Activated CD4-positive, alpha-beta T cell treated with anti-CD3 and anti-CD28 coated beads, Interleukin-2, amount 10 ng/mL, durations not matched to agents 24 days and 14 days (primary cell): ENCODE measurements around the gene CDKAL1. TPM values are rescaled to one million over a fixed set of nuclear protein-coding genes. Genes with fewer than 3 reads are reported as not detected.

ENCODE experiments used
- DNase-seq: peaks from one replicate; pipeline ENCODE4 v3.0.0; 2022
- H3K27ac Mint-ChIP-seq: one replicate; pipeline ENCODE4 v1.8.0; 2022; ENCODE audit warnings: mild to moderate bottlenecking, mixed read lengths
- H3K27me3 Mint-ChIP-seq: one replicate; pipeline ENCODE4 v1.8.0; 2022; ENCODE audit warnings: mixed read lengths
- H3K36me3 Mint-ChIP-seq: one replicate; pipeline ENCODE4 v1.8.0; 2022; ENCODE audit warnings: low read depth, mild to moderate bottlenecking, mixed read lengths
- H3K4me1 Mint-ChIP-seq: one replicate; pipeline ENCODE4 v1.8.0; 2021; ENCODE audit warnings: mixed read lengths
- H3K4me3 Mint-ChIP-seq: one replicate; pipeline ENCODE4 v1.8.0; 2022; ENCODE audit warnings: mild to moderate bottlenecking, moderate library complexity, mixed read lengths
- H3K9me3 Mint-ChIP-seq: one replicate; pipeline ENCODE4 v1.8.0; 2021; ENCODE audit warnings: mixed read lengths
- intact Hi-C: fragments of 100-400 bp; cut with micrococcal nuclease; formaldehyde crosslinking; loops from one replicate; pipeline ENCODE4 v1.15.1; 2023
- total RNA-seq: library from RNA; stranded (reverse); gene quantifications from 2 replicates; pipeline ENCODE4 v1.2.3, GENCODE V29; 2022

CDKAL1 gene
- total RNA-seq, 1 donor from 2014 or later: 29.1 TPM

- Mint-ChIP-seq H3K27me3 (no peaks in the 10 kb centered on the region), H3K36me3 (peaks cover 3% of the 10 kb centered on the region), H3K27ac (no peak overlapping the region), H3K9me3 (no peaks in the 10 kb centered on the region), H3K4me3 (no peak overlapping the region), H3K4me1 (no peaks in the 10 kb centered on the region)
- intact Hi-C loops: no loop called here
- no peak for DNase-seq
These were observed 229.0 kb downstream of the CDKAL1 start for GRCh38 chr6:20763296-20763695.

- Mint-ChIP-seq H3K27me3 (no peaks in the 10 kb centered on the region), H3K9me3 (no peaks in the 10 kb centered on the region), H3K27ac (no peak overlapping the region), H3K36me3 (peaks cover 4% of the 10 kb centered on the region), H3K4me1 (no peaks in the 10 kb centered on the region), H3K4me3 (no peak overlapping the region)
- DNase-seq: no peak
- intact Hi-C loops: no loop called here
These were observed 235.4 kb downstream of the CDKAL1 start for GRCh38 chr6:20769631-20770030.

DNA sequence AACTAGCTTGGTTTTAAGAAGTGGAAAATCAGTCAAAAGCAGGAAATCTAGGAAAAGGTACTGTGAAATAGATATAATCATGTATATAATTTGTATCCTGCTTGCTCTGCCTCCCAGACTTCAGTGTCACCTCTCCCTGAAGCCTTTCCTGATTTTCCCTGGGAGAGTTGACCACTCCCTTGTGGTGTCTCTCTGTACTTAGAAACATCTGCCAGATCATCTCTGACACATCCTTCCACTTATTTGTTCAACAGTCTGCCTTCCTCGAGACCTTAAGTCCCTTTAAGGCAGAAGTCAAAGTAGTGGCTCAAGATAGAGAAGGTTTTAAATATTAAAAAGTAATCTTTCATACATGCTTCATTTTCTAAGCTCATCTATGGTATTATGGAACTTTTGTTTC, 236.5 kb downstream of the CDKAL1 start:
- Mint-ChIP-seq H3K27ac (no peak overlapping the region), H3K4me1 (no peaks in the 10 kb centered on the region), H3K27me3 (no peaks in the 10 kb centered on the region), H3K36me3 (peaks cover 4% of the 10 kb centered on the region), H3K4me3 (no peak overlapping the region), H3K9me3 (no peaks in the 10 kb centered on the region)
- intact Hi-C loops: no loop called here
- no peak for DNase-seq

GRCh38 chr6:20771409-20771808, 237.2 kb downstream of the CDKAL1 start:
- Mint-ChIP-seq H3K4me3 (no peak overlapping the region), H3K9me3 (no peaks in the 10 kb centered on the region), H3K4me1 (no peaks in the 10 kb centered on the region), H3K27me3 (no peaks in the 10 kb centered on the region), H3K27ac (no peak overlapping the region), H3K36me3 (peaks cover 4% of the 10 kb centered on the region)
- no peak for DNase-seq
- intact Hi-C loops: no loop called here

DNA sequence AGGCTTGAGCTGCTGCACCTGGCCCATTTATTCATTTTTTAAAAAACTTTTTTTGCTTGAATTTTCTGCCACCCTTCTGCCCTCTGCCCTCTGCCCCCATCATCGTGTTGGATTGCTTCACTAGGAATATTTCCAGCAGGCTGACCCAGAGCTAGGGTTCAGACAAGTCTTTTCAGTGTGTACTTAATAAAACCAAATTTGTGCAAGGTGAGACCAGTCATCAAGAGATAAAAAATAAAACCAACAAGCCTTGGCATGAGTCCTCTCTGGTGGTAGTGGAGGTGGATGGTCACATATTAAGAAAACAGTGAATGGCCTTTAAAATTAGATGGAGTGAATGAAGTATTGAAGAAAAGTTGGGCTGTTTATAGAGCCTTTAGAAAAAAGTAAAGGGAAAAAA, 239.6 kb downstream of the CDKAL1 start:
- Mint-ChIP-seq H3K9me3 (no peaks in the 10 kb centered on the region), H3K27ac (no peak overlapping the region), H3K4me1 (no peaks in the 10 kb centered on the region), H3K36me3 (peaks cover 4% of the 10 kb centered on the region), H3K4me3 (no peak overlapping the region), H3K27me3 (no peaks in the 10 kb centered on the region)
- DNase-seq: no peak
- intact Hi-C loops: no loop called here

GRCh38 chr6:20775981-20776380, 241.7 kb downstream of the CDKAL1 start:
- H3K27me3 Mint-ChIP-seq: no peaks in the 10 kb centered on the region
- H3K27ac Mint-ChIP-seq: no peak overlapping the region
- no peak for DNase-seq
- H3K4me1 Mint-ChIP-seq: no peaks in the 10 kb centered on the region
- H3K4me3 Mint-ChIP-seq: no peak overlapping the region
- intact Hi-C loops: no loop called here
- H3K36me3 Mint-ChIP-seq: peaks cover 7% of the 10 kb centered on the region
- H3K9me3 Mint-ChIP-seq: no peaks in the 10 kb centered on the region

- intact Hi-C loops: no loop called here
- no peak for DNase-seq
- peaks cover 11% of the 10 kb centered on the region for H3K36me3 Mint-ChIP-seq
- no peaks in the 10 kb centered on the region for H3K27me3 Mint-ChIP-seq
- H3K27ac Mint-ChIP-seq: no peak overlapping the region
- H3K9me3 Mint-ChIP-seq: no peaks in the 10 kb centered on the region
- no peak overlapping the region for H3K4me3 Mint-ChIP-seq
- no peaks in the 10 kb centered on the region for H3K4me1 Mint-ChIP-seq
These were observed 243.5 kb downstream of the CDKAL1 start for GRCh38 chr6:20777801-20778200.

GRCh38 chr6:20778459-20778858, 244.2 kb downstream of the CDKAL1 start:
- Mint-ChIP-seq H3K36me3 (peaks cover 14% of the 10 kb centered on the region), H3K4me1 (no peaks in the 10 kb centered on the region), H3K9me3 (no peaks in the 10 kb centered on the region), H3K4me3 (no peak overlapping the region), H3K27me3 (no peaks in the 10 kb centered on the region), H3K27ac (no peak overlapping the region)
- DNase-seq: no peak
- intact Hi-C loops: no loop called here

- Mint-ChIP-seq H3K27me3 (no peaks in the 10 kb centered on the region), H3K4me3 (no peak overlapping the region), H3K36me3 (peaks cover 14% of the 10 kb centered on the region), H3K4me1 (no peaks in the 10 kb centered on the region), H3K9me3 (no peaks in the 10 kb centered on the region), H3K27ac (no peak overlapping the region)
- intact Hi-C loops: no loop called here
- DNase-seq: no peak
These were observed 244.7 kb downstream of the CDKAL1 start for GRCh38 chr6:20778912-20779311.

DNA sequence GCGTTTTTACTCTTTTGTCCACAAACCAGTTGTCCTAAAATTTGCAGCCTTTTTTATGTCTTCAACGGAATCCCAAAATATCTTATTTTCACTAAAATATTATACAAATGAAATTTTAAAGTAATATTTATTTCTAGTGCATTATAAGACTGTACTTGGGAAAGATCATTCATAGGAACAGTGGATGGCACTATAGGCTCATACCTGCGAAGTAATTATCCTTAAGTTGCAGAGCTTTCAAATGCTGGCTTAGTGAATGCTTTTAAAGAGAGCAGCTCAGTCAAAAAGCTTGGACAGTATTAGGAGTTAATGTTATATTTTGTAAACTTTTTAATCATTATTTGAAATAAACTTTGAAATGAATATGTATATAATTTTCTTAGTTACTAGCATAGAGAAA, 254.9 kb downstream of the CDKAL1 start:
- H3K36me3 Mint-ChIP-seq: peaks cover 2% of the 10 kb centered on the region
- H3K4me1 Mint-ChIP-seq: no peaks in the 10 kb centered on the region
- no peak for DNase-seq
- intact Hi-C loops: no loop called here
- no peak overlapping the region for H3K27ac Mint-ChIP-seq
- no peak overlapping the region for H3K4me3 Mint-ChIP-seq
- H3K27me3 Mint-ChIP-seq: no peaks in the 10 kb centered on the region
- no peaks in the 10 kb centered on the region for H3K9me3 Mint-ChIP-seq

GRCh38 chr6:20790032-20790791, 256.0 kb downstream of the CDKAL1 start:
- H3K27me3 Mint-ChIP-seq: no peaks in the 10 kb centered on the region
- no peaks in the 10 kb centered on the region for H3K9me3 Mint-ChIP-seq
- no peaks in the 10 kb centered on the region for H3K4me1 Mint-ChIP-seq
- no peak overlapping the region for H3K27ac Mint-ChIP-seq
- peaks cover 2% of the 10 kb centered on the region for H3K36me3 Mint-ChIP-seq
- intact Hi-C loops: no loop called here
- no peak for DNase-seq
- H3K4me3 Mint-ChIP-seq: no peak overlapping the region

DNA sequence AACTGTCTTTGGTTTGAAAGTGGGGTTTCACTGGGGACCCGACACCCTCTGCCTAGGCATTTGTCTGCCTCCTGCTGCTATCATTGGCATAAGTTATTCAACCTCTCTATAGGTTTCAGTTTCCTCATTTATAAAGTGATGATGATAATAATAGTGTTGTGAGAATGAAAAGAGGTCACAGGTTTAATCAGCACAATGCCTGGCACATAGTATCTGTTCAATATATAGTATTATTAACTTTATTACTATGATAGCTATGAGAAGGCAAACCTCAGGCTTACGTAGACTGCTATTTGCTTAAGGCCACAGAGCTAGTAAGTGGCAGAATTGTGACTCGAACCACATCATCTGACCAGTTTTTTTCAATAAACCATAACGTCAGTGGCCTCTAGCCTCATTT, 256.8 kb downstream of the CDKAL1 start:
- Mint-ChIP-seq H3K36me3 (peaks cover 2% of the 10 kb centered on the region), H3K4me1 (no peaks in the 10 kb centered on the region), H3K27me3 (no peaks in the 10 kb centered on the region), H3K4me3 (no peak overlapping the region), H3K9me3 (no peaks in the 10 kb centered on the region), H3K27ac (no peak overlapping the region)
- intact Hi-C loops: no loop called here
- no peak for DNase-seq

GRCh38 chr6:20791944-20792343, 257.7 kb downstream of the CDKAL1 start:
- Mint-ChIP-seq H3K4me1 (no peaks in the 10 kb centered on the region), H3K4me3 (no peak overlapping the region), H3K27ac (no peak overlapping the region), H3K9me3 (peaks cover under 1% of the 10 kb centered on the region), H3K27me3 (no peaks in the 10 kb centered on the region), H3K36me3 (peaks cover 3% of the 10 kb centered on the region)
- no peak for DNase-seq
- intact Hi-C loops: no loop called here

- peaks cover 7% of the 10 kb centered on the region for H3K9me3 Mint-ChIP-seq
- H3K4me3 Mint-ChIP-seq: no peak overlapping the region
- peaks cover 10% of the 10 kb centered on the region for H3K36me3 Mint-ChIP-seq
- no peak overlapping the region for H3K27ac Mint-ChIP-seq
- intact Hi-C loops: no loop called here
- no peaks in the 10 kb centered on the region for H3K4me1 Mint-ChIP-seq
- H3K27me3 Mint-ChIP-seq: no peaks in the 10 kb centered on the region
- no peak for DNase-seq
These were observed 258.9 kb downstream of the CDKAL1 start for GRCh38 chr6:20793174-20793573.

GRCh38 chr6:20797597-20797996, 263.3 kb downstream of the CDKAL1 start:
- Mint-ChIP-seq H3K4me3 (no peak overlapping the region), H3K36me3 (peaks cover 13% of the 10 kb centered on the region), H3K4me1 (no peaks in the 10 kb centered on the region), H3K27ac (no peak overlapping the region), H3K27me3 (no peaks in the 10 kb centered on the region), H3K9me3 (peaks cover 7% of the 10 kb centered on the region)
- intact Hi-C loops: no loop called here
- no peak for DNase-seq
